HepG2 (cell line): ENCODE data around the gene TCF25. TPM values are rescaled to one million over a fixed set of nuclear protein-coding genes. Genes with fewer than 3 reads are reported as not detected.

Source experiments
- FOXC1 ChIP-seq: sonication (generic); formaldehyde crosslinking; IDR thresholded peaks from 2 replicates; pipeline ENCODE4 v1.8.0; 2022; ENCODE audit warnings: mild to moderate bottlenecking, missing genetic modification reagents, borderline replicate concordance
- FOXK2 ChIP-seq: fragments of 450-650 bp; IDR thresholded peaks from 2 replicates; pipeline ENCODE4 v1.6.1; 2016
- KDM1A ChIP-seq: IDR thresholded peaks from 2 replicates; pipeline ENCODE4 v1.6.1; 2016; ENCODE audit warnings: missing compliant biosample characterization
- MAFG ChIP-seq: sonication (generic); formaldehyde crosslinking; IDR thresholded peaks from 2 replicates; pipeline ENCODE4 v1.5.1; 2020; ENCODE audit warnings: mild to moderate bottlenecking, missing genetic modification reagents
- MYNN ChIP-seq: sonication (generic); formaldehyde crosslinking; IDR thresholded peaks from 2 replicates; pipeline ENCODE4 v1.4.0; 2020; ENCODE audit warnings: mild to moderate bottlenecking, low read depth, missing genetic modification reagents
- NONO ChIP-seq, 2 experiments: fragments of 450-650 bp in 1 of 2; sonication (generic) in 1 of 2; formaldehyde crosslinking in 1 of 2; IDR thresholded peaks in 1 of 2; conservative IDR thresholded peaks in 1 of 2; 2 replicates each; pipeline versions ENCODE4 v1.6.1 to v1.8.0; 2017 to 2022; ENCODE audit warnings: mild to moderate bottlenecking in 1 of 2, missing genetic modification reagents in 1 of 2, moderate library complexity in 1 of 2
- PRDM10 ChIP-seq: sonication (generic); formaldehyde crosslinking; IDR thresholded peaks from 2 replicates; pipeline ENCODE4 v1.4.0; 2020; ENCODE audit warnings: low read depth, missing genetic modification reagents
- SNAPC5 ChIP-seq: sonication (generic); formaldehyde crosslinking; IDR thresholded peaks from 2 replicates; pipeline ENCODE4 v1.8.1; 2023; ENCODE audit warnings: mild to moderate bottlenecking, missing genetic modification reagents, borderline replicate concordance
- SP2 ChIP-seq: sonication (generic); formaldehyde crosslinking; IDR thresholded peaks from 2 replicates; pipeline ENCODE4 v1.5.1; 2020; ENCODE audit warnings: mild to moderate bottlenecking, missing genetic modification reagents
- SP4 ChIP-seq: sonication (generic); formaldehyde crosslinking; IDR thresholded peaks from 2 replicates; pipeline ENCODE4 v1.8.1; 2023; ENCODE audit warnings: mild to moderate bottlenecking, missing genetic modification reagents
- TSC22D2 ChIP-seq: sonication (generic); formaldehyde crosslinking; IDR thresholded peaks from 2 replicates; pipeline ENCODE4 v1.5.1; 2020; ENCODE audit warnings: missing genetic modification reagents, mild to moderate bottlenecking, borderline replicate concordance
- ZBTB33 ChIP-seq: sonication (generic); formaldehyde crosslinking; IDR thresholded peaks from 2 replicates; pipeline ENCODE4 v1.4.0; 2020; ENCODE audit warnings: missing genetic modification reagents
- ZNF274 ChIP-seq: sonication (generic); formaldehyde crosslinking; IDR thresholded peaks from 2 replicates; pipeline ENCODE4 v1.5.1; 2020; ENCODE audit warnings: mild to moderate bottlenecking, missing genetic modification reagents
- ZNF317 ChIP-seq: sonication (generic); formaldehyde crosslinking; IDR thresholded peaks from 2 replicates; pipeline ENCODE4 v1.5.0; 2020; ENCODE audit warnings: mild to moderate bottlenecking, missing genetic modification reagents
- ZNF564 ChIP-seq: sonication (generic); formaldehyde crosslinking; IDR thresholded peaks from 2 replicates; pipeline ENCODE4 v1.8.1; 2023; ENCODE audit warnings: mild to moderate bottlenecking, missing genetic modification reagents
- ZNF704 ChIP-seq: sonication (generic); formaldehyde crosslinking; IDR thresholded peaks from 2 replicates; pipeline ENCODE4 v1.8.1; 2023; ENCODE audit warnings: mild to moderate bottlenecking, inconsistent platforms, moderate library complexity, missing genetic modification reagents, borderline replicate concordance
- ZNF850 ChIP-seq: sonication (generic); formaldehyde crosslinking; conservative IDR thresholded peaks from 2 replicates; pipeline ENCODE4 v1.9.0; 2021; ENCODE audit warnings: mild to moderate bottlenecking, missing genetic modification reagents
- ZSCAN9 ChIP-seq: IDR thresholded peaks from 2 replicates; pipeline ENCODE4 v1.6.1; 2016; ENCODE audit warnings: borderline replicate concordance
- polyA plus RNA-seq, 8 experiments: library from polyadenylated mRNA; depleted of rRNA in 3 of 8; stranded (reverse) in 7 of 8; unstranded in 1 of 8; fragments of >200 nt; fragmentation: Illumina TruSeq in 4 of 8; extraction: Trizol in 4 of 8; gene quantifications; 2 replicates each; pipeline versions ENCODE4 v1.2.1 to v1.2.3, GENCODE V29; 2011 to 2016; ENCODE audit warnings: low read depth in 4 of 8, missing spikeins in 1 of 8, mixed read lengths in 1 of 8; ENCODE audit not compliant: insufficient read depth in 1 of 8
- total RNA-seq, 5 experiments: library from RNA; depleted of rRNA; stranded (reverse); fragments of >200 nt; fragmentation: Illumina TruSeq; extraction: Trizol; gene quantifications; 2 replicates each; pipeline ENCODE4 v1.2.3, GENCODE V29; 2016; ENCODE audit warnings: low read depth in 1 of 5
- TF ChIP-seq, protein P1 (sequence below): sonication (generic); formaldehyde crosslinking; IDR thresholded peaks from 2 replicates; pipeline ENCODE4 v1.4.0; 2020; ENCODE audit warnings: missing genetic modification reagents, borderline replicate concordance

The TCF25 gene
- total and polyA plus RNA-seq, 2 of the 13 experiments (the other 11 are each of a cell fraction or from before 2014, with no cell fraction given): 138 to 206 TPM

GRCh38 chr16:89922477-89922883 is 49.1 kb downstream of the TCF25 start (continued):
- TF ChIP-seq ZNF274: no peak
- TF ChIP-seq SP2 (CRISPR knock-in tag): peak; percentile 58; the same call in 1 of the 2 replicates
- TF ChIP-seq TSC22D2 (CRISPR knock-in tag): no peak
- no peak; the same call in 1 of the 2 replicates for TF ChIP-seq SNAPC5 (CRISPR knock-in tag)
- TF ChIP-seq MAFG (CRISPR knock-in tag): no peak
- TF ChIP-seq, protein P1, sequence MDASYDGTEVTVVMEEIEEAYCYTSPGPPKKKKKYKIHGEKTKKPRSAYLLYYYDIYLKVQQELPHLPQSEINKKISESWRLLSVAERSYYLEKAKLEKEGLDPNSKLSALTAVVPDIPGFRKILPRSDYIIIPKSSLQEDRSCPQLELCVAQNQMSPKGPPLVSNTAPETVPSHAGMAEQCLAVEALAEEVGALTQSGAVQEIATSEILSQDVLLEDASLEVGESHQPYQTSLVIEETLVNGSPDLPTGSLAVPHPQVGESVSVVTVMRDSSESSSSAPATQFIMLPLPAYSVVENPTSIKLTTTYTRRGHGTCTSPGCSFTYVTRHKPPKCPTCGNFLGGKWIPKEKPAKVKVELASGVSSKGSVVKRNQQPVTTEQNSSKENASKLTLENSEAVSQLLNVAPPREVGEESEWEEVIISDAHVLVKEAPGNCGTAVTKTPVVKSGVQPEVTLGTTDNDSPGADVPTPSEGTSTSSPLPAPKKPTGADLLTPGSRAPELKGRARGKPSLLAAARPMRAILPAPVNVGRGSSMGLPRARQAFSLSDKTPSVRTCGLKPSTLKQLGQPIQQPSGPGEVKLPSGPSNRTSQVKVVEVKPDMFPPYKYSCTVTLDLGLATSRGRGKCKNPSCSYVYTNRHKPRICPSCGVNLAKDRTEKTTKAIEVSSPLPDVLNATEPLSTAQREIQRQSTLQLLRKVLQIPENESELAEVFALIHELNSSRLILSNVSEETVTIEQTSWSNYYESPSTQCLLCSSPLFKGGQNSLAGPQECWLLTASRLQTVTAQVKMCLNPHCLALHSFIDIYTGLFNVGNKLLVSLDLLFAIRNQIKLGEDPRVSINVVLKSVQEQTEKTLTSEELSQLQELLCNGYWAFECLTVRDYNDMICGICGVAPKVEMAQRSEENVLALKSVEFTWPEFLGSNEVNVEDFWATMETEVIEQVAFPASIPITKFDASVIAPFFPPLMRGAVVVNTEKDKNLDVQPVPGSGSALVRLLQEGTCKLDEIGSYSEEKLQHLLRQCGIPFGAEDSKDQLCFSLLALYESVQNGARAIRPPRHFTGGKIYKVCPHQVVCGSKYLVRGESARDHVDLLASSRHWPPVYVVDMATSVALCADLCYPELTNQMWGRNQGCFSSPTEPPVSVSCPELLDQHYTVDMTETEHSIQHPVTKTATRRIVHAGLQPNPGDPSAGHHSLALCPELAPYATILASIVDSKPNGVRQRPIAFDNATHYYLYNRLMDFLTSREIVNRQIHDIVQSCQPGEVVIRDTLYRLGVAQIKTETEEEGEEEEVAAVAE (CRISPR knock-in tag): no peak
- peak; percentile 60; the same call in 1 of the 2 replicates for TF ChIP-seq ZNF317 (CRISPR knock-in tag)
- 0 out of 2 replicates have a peak, but pooled peaks have one; percentile 9 for TF ChIP-seq ZNF564 (CRISPR knock-in tag)
- no peak for TF ChIP-seq ZBTB33
- no peak for TF ChIP-seq ZNF850
- 0 out of 2 replicates have a peak, but pooled peaks have one; percentile 7 for TF ChIP-seq ZNF704
- 0 out of 2 replicates have a peak, but pooled peaks have one; percentile 13 for TF ChIP-seq KDM1A (CRISPR knock-in tag)
- no peak; the same call in 1 of the 2 replicates for TF ChIP-seq MYNN
- TF ChIP-seq SP4 (CRISPR knock-in tag): no peak
- no peak for TF ChIP-seq ZSCAN9
- no peak; the same call in 1 of the 2 replicates for TF ChIP-seq FOXC1 (CRISPR knock-in tag)
- TF ChIP-seq PRDM10 (CRISPR knock-in tag): no peak
- no peak for TF ChIP-seq NONO (IDR thresholded peaks at IDR 0.05)
- TF ChIP-seq NONO (CRISPR knock-in tag; conservative IDR thresholded peaks at IDR 0.05): peak; percentile 60; the same call in 1 of the 2 replicates
- no peak for TF ChIP-seq FOXK2
